ENCODE data around the gene RFC1. TPM values are rescaled to one million over a fixed set of nuclear protein-coding genes. Genes with fewer than 3 reads are reported as not detected.
"Not testable (repeated sequence)": the region's sequence is repeated elsewhere in the genome, so short reads cannot be mapped to it uniquely, and the experiment has no call there.

Gene RFC1
- total RNA-seq, 1 experiment from 2014 or later: 65.7 TPM

GRCh38 chr4:39295784-39296183 lies 70.4 kb downstream of the RFC1 start:
- intact Hi-C loops (cut with micrococcal nuclease; ENCODE audit: unreplicated experiment): no loop called here
- H4K20me1 ChIP-seq (ENCODE audit: insufficient read depth): no peaks in the 10 kb centered on the region
- no peaks in the 10 kb centered on the region for H3K9me2 ChIP-seq (ENCODE audit: insufficient read depth)
- H3K27me3 ChIP-seq (ENCODE audit: insufficient read depth, low read depth): no peaks in the 10 kb centered on the region
- no peak overlapping the region for H3K4me2 ChIP-seq
- ChIA-PET CTCF (no interaction called here), POLR2A (ENCODE audit: unreplicated experiment) (no interaction called here)
- H3F3A ChIP-seq (ENCODE audit: insufficient read depth, low read depth): 0 out of 2 replicates have a peak, but pooled peaks cover 5% of the 10 kb centered on the region
- no peak overlapping the region for H2AFZ ChIP-seq
- no peak for DNase-seq
- BruUV-seq (replicated peaks): no TSS peak
- H3K4me1 ChIP-seq (replicated peaks; ENCODE audit: insufficient read depth): no peaks in the 10 kb centered on the region
- H3K27ac ChIP-seq: no peak overlapping the region
- H3K4me3 ChIP-seq: no peak overlapping the region
- peaks cover 11% of the 10 kb centered on the region; the same call in 1 of the 2 replicates for H3K36me3 ChIP-seq (ENCODE audit: low read depth)
- H3K9me3 ChIP-seq (ENCODE audit: insufficient read depth, low read depth): no peaks in the 10 kb centered on the region
- no peak for TF ChIP-seq EZH2 (IDR thresholded peaks at IDR 0.05; ENCODE audit: low read depth)
- TF ChIP-seq, protein P1, sequence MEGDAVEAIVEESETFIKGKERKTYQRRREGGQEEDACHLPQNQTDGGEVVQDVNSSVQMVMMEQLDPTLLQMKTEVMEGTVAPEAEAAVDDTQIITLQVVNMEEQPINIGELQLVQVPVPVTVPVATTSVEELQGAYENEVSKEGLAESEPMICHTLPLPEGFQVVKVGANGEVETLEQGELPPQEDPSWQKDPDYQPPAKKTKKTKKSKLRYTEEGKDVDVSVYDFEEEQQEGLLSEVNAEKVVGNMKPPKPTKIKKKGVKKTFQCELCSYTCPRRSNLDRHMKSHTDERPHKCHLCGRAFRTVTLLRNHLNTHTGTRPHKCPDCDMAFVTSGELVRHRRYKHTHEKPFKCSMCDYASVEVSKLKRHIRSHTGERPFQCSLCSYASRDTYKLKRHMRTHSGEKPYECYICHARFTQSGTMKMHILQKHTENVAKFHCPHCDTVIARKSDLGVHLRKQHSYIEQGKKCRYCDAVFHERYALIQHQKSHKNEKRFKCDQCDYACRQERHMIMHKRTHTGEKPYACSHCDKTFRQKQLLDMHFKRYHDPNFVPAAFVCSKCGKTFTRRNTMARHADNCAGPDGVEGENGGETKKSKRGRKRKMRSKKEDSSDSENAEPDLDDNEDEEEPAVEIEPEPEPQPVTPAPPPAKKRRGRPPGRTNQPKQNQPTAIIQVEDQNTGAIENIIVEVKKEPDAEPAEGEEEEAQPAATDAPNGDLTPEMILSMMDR (conservative IDR thresholded peaks at IDR 0.05): no peak
- H3K79me2 ChIP-seq (ENCODE audit: low read depth): no peaks in the 10 kb centered on the region

- BruUV-seq (replicated peaks); POLR2A ChIA-PET (ENCODE audit: unreplicated experiment): not testable (repeated sequence)
- H3K36me3 ChIP-seq (ENCODE audit: low read depth): peaks cover 18% of the 10 kb centered on the region; the same call in 1 of the 2 replicates
Measured at GRCh38 chr4:39292433-39292832, 73.7 kb downstream of the RFC1 start.

GRCh38 chr4:39291686-39292085 lies 74.5 kb downstream of the RFC1 start:
- POLR2A ChIA-PET (ENCODE audit: unreplicated experiment): no interaction called here

More at GRCh38 chr4:39292433-39292832, 73.7 kb downstream of the RFC1 start:
- H3K9me2 ChIP-seq (ENCODE audit: insufficient read depth); H3K4me2 ChIP-seq; intact Hi-C loops (cut with micrococcal nuclease; ENCODE audit: unreplicated experiment); CTCF ChIA-PET; DNase-seq; H2AFZ ChIP-seq; H3K4me1 ChIP-seq (replicated peaks; ENCODE audit: insufficient read depth); H3K9me3 ChIP-seq (ENCODE audit: insufficient read depth, low read depth); H4K20me1 ChIP-seq (ENCODE audit: insufficient read depth); H3K4me3 ChIP-seq; H3K27ac ChIP-seq; H3K27me3 ChIP-seq (ENCODE audit: insufficient read depth, low read depth); H3F3A ChIP-seq (ENCODE audit: insufficient read depth, low read depth); H3K79me2 ChIP-seq (ENCODE audit: low read depth): not testable (repeated sequence)

More at GRCh38 chr4:39291686-39292085, 74.5 kb downstream of the RFC1 start:
- intact Hi-C loops (cut with micrococcal nuclease; ENCODE audit: unreplicated experiment): no loop called here
- Histone ChIP-seq H3F3A (ENCODE audit: insufficient read depth, low read depth) (0 out of 2 replicates have a peak, but pooled peaks cover 5% of the 10 kb centered on the region), H4K20me1 (ENCODE audit: insufficient read depth) (no peaks in the 10 kb centered on the region), H3K4me3 (no peak overlapping the region), H3K4me1 (replicated peaks; ENCODE audit: insufficient read depth) (no peaks in the 10 kb centered on the region), H3K9me2 (ENCODE audit: insufficient read depth) (0 out of 2 replicates have a peak, but pooled peaks cover 3% of the 10 kb centered on the region), H3K9me3 (ENCODE audit: insufficient read depth, low read depth) (no peaks in the 10 kb centered on the region), H3K27me3 (ENCODE audit: insufficient read depth, low read depth) (no peaks in the 10 kb centered on the region), H3K79me2 (ENCODE audit: low read depth) (no peaks in the 10 kb centered on the region), H3K27ac (no peak overlapping the region), H2AFZ (no peak overlapping the region), H3K4me2 (no peak overlapping the region), H3K36me3 (ENCODE audit: low read depth) (peaks cover 18% of the 10 kb centered on the region; the same call in 1 of the 2 replicates)
- no peak for DNase-seq
- TF ChIP-seq EZH2 (IDR thresholded peaks at IDR 0.05; ENCODE audit: low read depth): no peak
- TF ChIP-seq, protein P1 (conservative IDR thresholded peaks at IDR 0.05): no peak
- CTCF ChIA-PET: no interaction called here
- BruUV-seq (replicated peaks): no TSS peak
